OCI-LY3 (cell line): ENCODE results near the gene PHLDB2.

Source experiments
- CTCF ChIP-seq: fragments of 200-600, 300-600 bp; sonication (generic); IDR thresholded peaks from 2 replicates; pipeline ENCODE4 v1.5.1; 2014; ENCODE audit warnings: antibody characterized with exemption, low read length, low read depth
- EZH2phosphoT487 ChIP-seq: fragments of 200-600 bp; shearing (Covaris generic); IDR thresholded peaks from 2 replicates; pipeline ENCODE4 v1.6.1; 2018; ENCODE audit warnings: antibody characterized with exemption, mixed run types, low read depth

DNA sequence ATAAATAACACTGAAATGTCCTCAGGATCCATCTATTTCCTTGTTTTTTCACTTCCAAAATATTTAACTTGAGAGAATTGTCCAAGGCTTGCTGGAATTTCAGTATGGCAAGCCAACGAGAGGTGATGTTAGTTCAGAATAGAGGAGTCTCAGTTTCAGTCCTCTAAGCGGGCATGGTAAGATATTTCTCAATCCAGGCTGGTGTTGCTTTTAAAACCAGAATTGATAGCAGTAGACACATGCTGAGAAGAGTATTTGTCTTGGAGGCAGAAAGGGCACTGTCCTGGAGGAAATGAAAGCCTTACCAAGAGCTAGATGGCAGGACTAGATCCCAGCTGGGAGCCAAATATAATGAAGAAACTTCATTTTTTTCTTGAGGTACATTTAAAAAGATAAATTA lies 23.1 kb downstream of the PHLDB2 start:
- TF ChIP-seq CTCF (no peak), EZH2phosphoT487 (no peak)
